22Rv1 (cell line): Measurements from ENCODE around the gene EVL.

Source experiments
- ZFX ChIP-seq: fragments of 450-650 bp; IDR thresholded peaks from 2 replicates; pipeline ENCODE4 v1.6.1; 2017; ENCODE audit warnings: antibody characterized with exemption, borderline replicate concordance
- TF ChIP-seq, protein P1 (sequence below): fragments of 450-650 bp; IDR thresholded peaks from 2 replicates; pipeline ENCODE4 v1.5.1; 2017; ENCODE audit warnings: mild to moderate bottlenecking

DNA sequence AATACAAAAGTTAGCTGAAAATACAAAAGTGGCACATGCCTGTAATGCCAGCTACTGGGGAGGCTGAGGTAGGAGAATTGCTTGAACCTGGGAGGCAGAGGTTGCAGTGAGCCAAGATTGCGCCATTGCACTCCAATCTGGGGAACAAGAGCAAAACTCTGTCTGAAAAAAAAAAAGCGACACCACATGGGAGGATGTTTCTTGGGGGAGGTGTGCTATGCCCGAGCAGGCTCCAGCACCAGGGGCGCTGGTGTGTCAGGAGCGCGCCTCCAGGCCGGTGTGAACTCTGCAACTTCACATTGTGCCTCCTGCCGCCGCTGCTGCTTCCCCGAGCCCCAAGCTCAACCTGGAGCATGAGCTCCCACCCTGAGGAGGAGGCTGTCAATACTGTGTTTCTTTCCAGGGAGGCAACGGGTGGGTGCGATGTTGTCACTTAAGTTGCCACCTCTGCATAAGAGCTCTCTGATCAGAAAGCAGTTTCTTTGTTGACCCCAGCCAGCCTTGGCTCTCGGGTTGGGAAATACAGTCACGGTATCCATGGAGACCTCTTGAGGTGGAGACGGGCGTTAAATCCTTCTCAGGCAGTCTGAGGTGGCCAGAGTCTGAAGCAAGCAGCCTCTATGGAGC lies 75.3 kb downstream of the EVL start:
- TF ChIP-seq, protein P1, sequence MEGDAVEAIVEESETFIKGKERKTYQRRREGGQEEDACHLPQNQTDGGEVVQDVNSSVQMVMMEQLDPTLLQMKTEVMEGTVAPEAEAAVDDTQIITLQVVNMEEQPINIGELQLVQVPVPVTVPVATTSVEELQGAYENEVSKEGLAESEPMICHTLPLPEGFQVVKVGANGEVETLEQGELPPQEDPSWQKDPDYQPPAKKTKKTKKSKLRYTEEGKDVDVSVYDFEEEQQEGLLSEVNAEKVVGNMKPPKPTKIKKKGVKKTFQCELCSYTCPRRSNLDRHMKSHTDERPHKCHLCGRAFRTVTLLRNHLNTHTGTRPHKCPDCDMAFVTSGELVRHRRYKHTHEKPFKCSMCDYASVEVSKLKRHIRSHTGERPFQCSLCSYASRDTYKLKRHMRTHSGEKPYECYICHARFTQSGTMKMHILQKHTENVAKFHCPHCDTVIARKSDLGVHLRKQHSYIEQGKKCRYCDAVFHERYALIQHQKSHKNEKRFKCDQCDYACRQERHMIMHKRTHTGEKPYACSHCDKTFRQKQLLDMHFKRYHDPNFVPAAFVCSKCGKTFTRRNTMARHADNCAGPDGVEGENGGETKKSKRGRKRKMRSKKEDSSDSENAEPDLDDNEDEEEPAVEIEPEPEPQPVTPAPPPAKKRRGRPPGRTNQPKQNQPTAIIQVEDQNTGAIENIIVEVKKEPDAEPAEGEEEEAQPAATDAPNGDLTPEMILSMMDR, result no peak
- no peak for TF ChIP-seq ZFX
